ENCODE data around the gene ATOX1.
"Not testable (repeated sequence)": the region's sequence is repeated elsewhere in the genome, so short reads cannot be mapped to it uniquely, and the experiment has no call there.

Gene ATOX1

GRCh38 chr5:151733358-151734063 lies 24.9 kb downstream of the ATOX1 start:
- DNase-seq: no peak

- DNase-seq: no peak
Observed at GRCh38 chr5:151730381-151730780, 28.1 kb downstream of the ATOX1 start.

DNA sequence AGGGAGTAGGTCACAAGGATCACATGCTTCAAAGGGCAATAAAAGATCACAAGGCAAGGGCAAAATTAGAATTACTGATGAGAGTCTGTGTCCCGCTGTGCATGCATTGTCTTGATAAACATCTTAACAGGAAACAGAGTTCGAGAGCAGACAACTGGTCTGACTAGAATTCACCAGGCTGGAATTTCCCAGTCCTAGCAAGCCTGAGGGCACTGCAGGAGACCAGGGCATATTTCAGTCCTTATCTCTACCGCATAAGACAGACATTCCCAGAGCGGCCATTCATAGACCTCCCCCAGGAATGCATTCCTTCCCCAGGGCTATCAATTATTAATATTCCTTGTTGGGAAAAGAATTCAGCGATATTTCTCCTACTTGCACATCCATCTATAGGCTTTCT lies 28.8 kb downstream of the ATOX1 start:
- not testable (repeated sequence) for DNase-seq

DNA sequence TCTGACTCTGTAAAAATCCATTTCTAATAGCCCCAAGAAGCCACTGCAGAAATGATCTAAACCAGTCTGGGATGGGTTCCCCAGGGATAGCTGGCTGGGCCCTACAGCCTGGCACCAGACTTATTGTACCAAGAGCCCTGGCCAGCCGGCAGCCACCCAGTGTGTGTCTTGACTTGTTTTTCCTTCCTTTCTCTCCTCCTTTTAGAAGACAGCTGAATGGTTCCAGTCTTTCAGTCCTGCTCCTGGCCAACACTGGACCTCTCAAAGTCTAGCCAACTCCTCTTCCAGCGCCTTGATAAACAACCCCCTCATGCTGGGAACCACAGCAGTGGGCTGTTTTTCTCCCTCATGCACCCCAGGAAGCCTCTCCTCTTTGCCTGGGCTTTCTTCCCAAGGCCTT lies 34.1 kb downstream of the ATOX1 start:
- DNase-seq: no peak

- DNase-seq: peak in 2 of 4 experiments; percentile 58 to 59
Observed at GRCh38 chr5:151722546-151722945, 35.9 kb downstream of the ATOX1 start.

DNA sequence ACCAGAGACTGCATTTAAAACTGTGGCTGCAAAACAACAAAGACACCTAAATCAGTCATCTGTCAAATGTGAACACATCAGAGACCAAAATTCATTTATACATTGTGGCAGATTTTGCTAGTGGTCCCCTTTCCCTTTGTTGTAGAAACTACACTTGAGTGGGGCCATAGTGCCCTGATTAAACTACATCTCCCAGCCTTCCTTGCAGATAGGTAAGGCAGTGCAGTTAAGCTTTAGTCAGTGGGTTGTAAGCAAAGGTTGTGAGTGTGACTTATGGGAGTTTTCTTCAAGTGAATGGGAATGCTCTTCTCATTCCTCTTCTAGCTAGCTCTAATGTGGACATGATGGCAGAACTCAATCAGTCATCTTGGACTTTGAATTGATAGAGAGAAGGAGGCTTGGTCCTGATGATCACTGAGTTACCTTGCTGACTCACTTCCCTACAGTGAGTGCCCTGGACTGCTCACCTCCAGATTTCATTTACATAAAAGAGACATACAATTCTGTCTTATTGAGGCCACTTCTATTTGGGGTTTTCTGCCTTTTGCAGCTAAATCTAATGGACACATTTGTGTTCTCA lies 36.5 kb downstream of the ATOX1 start:
- DNase-seq: no peak

GRCh38 chr5:151721087-151721646 lies 37.3 kb downstream of the ATOX1 start:
- peak in 2 of 4 experiments; percentile 38 to 43 for DNase-seq

GRCh38 chr5:151720215-151720614 lies 38.2 kb downstream of the ATOX1 start:
- peak in 3 of 4 experiments; percentile 60 to 75 (median 68) for DNase-seq

- peak; percentile 46 to 70 (median 64) for DNase-seq
Observed at GRCh38 chr5:151719228-151720000, 39.0 kb downstream of the ATOX1 start.

GRCh38 chr5:151718646-151719045 lies 39.8 kb downstream of the ATOX1 start:
- no peak for DNase-seq

DNA sequence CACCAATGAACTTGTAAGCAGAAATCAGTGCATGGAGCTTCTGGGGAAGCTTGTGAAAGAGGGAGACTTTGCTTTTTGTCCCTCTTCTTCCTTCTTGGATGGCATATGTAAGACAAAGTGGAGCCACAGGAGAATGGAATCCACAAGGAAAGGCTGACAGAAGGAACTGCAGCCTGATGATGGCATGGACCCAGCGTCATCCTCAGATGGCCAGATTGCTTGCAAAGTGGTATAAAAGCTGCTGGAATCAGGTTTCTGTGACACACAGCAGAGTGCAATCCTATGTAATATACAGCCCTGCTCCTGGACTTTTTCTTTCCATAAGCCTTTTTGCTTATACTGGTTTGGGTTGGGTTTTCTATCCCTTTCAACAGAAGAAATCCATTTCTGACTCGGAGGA lies 40.3 kb downstream of the ATOX1 start:
- DNase-seq: peak in 1 of 4 experiments; percentile 31

DNA sequence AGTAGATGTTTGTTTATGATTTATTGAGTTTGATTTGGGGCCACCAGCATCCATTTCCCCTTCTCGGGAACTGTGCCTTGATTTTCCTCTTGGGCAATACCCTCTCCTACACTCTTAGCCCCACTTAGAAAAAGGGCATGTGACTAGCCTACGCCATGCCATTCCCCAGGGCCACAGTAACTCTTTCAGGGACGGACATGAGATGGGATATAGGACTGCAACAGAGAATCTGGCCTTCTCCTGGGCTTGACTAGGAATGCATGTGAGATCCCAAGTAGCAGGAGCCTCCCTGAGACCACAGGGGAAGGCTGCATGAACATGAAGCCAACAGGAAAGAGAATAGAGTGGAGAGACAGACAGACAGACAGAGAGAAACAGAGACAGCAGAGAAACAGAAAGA lies 41.0 kb downstream of the ATOX1 start:
- DNase-seq: peak in 3 of 4 experiments; percentile 26 to 31 (median 26)

DNA sequence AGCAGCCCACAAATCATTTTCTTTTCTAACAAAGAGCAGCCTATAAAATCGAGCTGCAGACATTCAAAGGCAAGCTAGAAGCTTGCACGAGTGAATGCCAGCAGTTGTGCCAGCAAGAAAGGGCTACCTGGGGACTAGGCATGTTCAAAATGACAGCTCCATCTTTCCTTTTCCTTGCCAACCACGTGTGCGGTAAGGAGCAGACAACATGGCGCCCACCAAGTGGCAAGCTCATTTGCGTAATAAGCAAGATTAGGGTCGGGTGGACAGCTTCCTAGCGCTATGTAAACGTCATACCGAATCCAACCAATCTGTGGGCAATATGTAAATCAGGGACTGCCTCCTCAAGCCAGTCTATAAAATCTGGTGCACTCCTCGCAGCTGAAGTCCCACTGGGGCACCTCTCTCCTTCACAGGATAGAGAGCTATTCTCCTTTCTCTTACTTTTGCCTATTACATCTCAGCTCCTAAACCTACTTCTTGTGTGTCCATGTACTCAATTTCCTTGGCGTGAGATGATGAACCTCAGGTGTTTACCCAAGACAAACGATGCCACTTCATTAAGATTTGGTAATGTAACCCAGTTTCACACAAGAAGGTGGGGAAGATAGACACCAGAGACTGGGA lies 49.2 kb downstream of the ATOX1 start:
- DNase-seq: no peak

DNA sequence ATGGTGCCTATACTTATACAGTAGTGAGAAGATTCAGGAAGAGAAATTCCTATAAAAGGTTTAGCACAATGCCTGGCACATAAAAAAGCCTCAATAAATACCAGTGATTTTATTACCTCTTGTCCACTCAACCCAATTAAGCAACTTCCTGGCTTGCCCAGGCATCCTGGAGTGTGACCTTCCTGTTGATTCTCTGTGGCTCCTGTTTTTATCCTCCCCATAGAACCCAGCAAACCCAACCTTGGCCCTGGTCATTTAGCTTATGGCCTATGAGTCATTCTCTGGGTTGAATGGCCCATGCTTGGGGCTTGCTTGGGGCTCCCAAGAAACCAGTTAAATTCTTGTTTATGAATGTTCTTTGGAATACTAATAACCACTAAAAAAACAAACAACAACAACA lies 50.3 kb downstream of the ATOX1 start:
- peak in 1 of 4 experiments; percentile 18 for DNase-seq

- DNase-seq: no peak
Observed at GRCh38 chr5:151707567-151707966, 50.9 kb downstream of the ATOX1 start.

DNA sequence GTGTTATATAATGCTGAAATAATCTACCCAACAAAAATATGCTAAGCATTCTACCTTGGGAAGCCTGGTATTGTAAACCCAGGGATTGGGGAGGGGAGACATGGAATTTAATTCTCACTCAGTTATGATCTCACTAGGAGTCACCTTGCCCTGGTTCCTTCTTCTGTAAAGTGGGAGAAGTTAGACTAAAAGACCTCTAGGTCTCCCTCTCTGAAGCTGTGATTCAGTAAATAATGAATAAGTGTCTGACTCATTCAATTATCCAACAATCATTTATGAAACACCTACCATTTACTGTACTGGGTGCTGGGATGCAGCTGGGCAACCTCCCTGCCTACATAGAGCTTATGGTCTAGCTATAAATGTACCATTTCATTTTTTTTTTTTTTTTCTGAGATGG lies 51.5 kb downstream of the ATOX1 start:
- DNase-seq: peak in 1 of 4 experiments; percentile 38

GRCh38 chr5:151703780-151704179 lies 54.7 kb downstream of the ATOX1 start:
- DNase-seq: peak in 2 of 4 experiments; percentile 43 to 54

GRCh38 chr5:151703227-151703626 lies 55.2 kb downstream of the ATOX1 start:
- no peak for DNase-seq

DNA sequence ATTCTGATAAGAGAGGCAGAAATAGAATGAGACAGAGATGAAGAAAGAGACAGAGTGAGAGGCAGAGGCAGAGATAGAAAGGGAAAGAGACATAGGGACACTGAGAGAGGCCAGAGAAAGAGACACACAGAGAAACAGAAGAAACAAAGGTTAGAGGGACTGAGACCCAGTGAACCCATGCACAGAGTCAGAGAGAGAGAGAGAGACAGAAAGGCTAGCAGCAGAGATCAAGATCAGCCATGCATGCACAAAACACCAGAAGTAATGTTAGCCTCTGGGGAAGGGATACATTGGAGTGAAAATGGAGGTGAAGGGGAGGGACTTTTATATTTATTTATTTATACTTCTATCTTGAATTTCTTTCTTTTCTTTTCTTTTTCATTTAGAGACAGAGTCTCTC lies 57.6 kb downstream of the ATOX1 start:
- no peak for DNase-seq

DNA sequence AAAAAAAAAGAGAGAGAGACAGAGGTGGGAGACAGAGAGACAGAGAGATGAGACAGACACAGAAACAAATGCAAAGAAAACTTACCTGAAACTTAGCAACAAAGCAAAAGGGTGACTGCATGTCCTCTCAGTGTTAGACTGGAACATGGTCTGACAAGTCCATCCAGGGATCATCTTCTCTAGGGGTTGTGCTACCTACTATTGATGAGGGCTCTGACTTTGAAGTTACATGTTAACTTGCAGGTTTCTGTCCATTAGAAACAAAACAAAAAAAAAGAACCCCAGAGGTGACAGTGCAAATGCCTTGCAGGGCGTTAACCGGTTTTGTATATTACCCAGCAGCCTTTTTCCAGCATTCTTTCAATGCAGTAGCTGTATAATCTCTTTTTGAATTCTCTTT lies 58.1 kb downstream of the ATOX1 start:
- DNase-seq: no peak

GRCh38 chr5:151699071-151699901 lies 59.1 kb downstream of the ATOX1 start:
- no peak for DNase-seq

DNA sequence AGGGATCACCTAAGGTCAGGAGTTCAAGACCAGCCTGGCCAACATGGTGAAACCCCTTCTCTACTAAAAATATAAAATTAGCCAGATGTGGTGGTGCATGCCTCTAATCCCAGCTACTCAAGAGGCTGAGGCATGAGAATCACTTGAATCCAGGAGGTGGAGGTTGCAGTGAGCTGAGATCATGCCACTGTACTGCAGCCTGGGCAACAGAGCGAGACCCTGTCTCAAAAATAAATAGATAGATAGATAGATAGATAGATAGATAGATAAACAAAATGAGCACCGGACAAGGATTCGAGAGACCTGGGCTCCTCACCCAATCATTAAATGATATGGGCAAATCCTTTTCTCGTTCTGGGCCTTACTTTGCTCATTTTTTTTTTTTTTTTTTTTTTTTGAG lies 60.4 kb downstream of the ATOX1 start:
- not testable (repeated sequence) for DNase-seq

All from suppressor macrophage (primary cell).